Measurements from ENCODE around the gene ZFAND6.
A peak's percentile ranks its signal among the peaks of the same experiment; 100 is the strongest.
"Not testable (repeated sequence)": the region's sequence is repeated elsewhere in the genome, so short reads cannot be mapped to it uniquely, and the experiment has no call there.

ZFAND6 gene

DNA sequence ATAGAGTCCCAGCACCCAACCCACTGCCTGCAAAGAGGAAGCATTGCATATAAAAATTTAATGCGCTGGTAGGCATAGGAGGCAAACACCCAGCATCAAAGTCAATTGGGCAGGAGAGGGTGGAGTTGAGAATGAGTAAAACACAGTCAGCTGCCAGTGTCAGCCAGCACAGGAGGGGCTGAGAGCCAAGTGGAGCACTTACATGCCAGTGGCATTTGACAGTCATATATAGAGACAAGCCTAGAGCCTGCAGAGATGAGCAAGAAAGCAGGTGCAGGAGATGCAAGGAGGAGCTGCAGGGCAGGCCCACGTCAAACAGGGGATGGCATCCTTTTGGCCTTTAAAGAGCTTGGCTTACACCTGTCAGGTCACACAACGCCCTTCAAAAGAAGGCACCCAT, 27.6 kb upstream of the ZFAND6 start:
- Mint-ChIP-seq H3K4me3 (peak overlapping the region; percentile 40), H3K9me3 (no peaks in the 10 kb centered on the region), H3K4me1 (peaks cover 27% of the 10 kb centered on the region), H3K36me3 (no peaks in the 10 kb centered on the region), H3K27ac (peak overlapping the region; percentile 74)
- DNase-seq (ENCODE audit: low spot score in 2 of 2) (peak in 1 of 2 donors; percentile 59), ATAC-seq (peak; percentile 84)

DNA sequence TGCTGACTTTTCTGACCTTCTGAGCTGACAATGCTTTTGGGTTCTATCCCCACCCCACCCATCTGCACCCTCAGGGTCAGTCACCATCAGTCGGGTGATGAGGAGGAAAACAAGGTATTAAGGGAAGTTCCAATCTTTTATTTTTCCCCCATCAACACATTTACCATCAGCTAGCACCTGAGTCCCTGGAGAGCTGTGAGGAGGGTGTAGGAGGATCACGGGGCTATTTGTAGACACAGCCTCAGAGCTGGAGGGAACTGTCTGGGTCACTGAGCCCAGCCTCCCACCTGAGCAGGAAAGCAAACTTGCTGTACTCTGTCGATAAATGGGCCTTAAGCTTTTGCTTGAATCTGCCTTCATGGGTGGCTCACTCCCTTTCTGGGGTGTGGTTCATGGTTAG, 24.8 kb upstream of the ZFAND6 start:
- Mint-ChIP-seq H3K9me3 (no peaks in the 10 kb centered on the region), H3K27ac (peak overlapping the region; percentile 11), H3K4me3 (no peak overlapping the region), H3K36me3 (no peaks in the 10 kb centered on the region), H3K4me1 (peaks cover 27% of the 10 kb centered on the region)
- no peak for DNase-seq (ENCODE audit: low spot score in 2 of 2)
- ATAC-seq, result no peak

DNA sequence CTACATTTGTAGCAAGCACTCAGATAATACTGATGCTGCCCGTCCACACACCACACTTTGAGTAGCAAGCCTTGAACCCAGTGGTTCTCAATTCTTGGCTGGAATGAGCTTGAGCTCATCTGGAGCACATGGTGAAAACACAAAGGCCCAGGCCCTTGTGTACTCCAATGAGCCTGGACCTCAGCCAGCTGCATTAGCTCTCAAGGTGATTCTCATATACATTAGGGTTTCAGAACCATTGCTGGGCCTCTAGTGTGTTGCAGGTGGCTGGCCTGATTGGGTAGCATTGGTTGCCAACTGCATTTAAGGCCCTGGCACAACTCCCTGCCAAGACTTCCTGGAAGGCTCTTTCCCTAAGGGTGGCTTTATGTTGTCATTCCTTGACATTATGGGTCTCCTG, 23.4 kb upstream of the ZFAND6 start:
- no peak for DNase-seq (ENCODE audit: low spot score in 2 of 2)
- no peak for ATAC-seq
- H3K27ac Mint-ChIP-seq, result no peak overlapping the region
- H3K36me3 Mint-ChIP-seq, result no peaks in the 10 kb centered on the region
- no peaks in the 10 kb centered on the region for H3K9me3 Mint-ChIP-seq
- H3K4me1 Mint-ChIP-seq, result peaks cover 27% of the 10 kb centered on the region
- no peak overlapping the region for H3K4me3 Mint-ChIP-seq

DNA sequence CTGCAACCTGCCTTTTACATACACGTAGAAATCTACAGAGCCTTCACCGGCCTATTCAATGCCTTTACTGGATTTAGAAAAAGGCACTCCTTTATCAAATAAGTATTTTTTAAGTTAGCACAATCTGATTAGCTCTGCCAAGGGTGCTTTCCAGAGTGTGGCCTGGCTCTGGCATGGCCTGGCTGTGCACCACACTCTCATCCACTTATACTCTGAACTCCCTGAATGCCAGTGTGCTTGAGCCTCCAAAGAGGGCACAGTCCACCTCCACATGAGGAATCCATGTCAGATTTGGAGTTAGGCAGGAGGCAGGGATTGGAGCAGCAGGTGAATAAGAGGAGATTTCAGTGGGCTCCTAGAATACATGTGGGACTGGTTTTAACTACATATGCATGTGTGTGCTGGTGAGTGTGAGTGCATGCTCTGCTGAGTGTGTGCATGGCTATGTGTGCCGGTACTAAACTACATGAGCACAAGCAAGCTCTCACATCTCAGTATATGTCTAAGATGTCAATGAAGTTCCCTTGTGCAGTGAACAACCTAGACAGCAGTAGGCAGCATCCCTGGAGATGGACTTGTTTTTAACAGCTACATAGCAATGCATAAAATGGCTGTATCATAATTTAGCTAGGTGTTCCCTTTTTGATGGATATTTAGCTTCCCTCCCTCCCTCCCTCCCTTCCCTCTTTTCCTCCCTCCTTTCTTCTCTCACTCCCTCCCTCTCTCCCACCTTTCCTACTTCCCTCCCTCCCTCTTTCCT, 17.8 kb upstream of the ZFAND6 start:
- no peak for DNase-seq (ENCODE audit: low spot score in 2 of 2)
- no peaks in the 10 kb centered on the region for H3K9me3 Mint-ChIP-seq
- no peak for ATAC-seq
- no peaks in the 10 kb centered on the region for H3K4me1 Mint-ChIP-seq
- no peak overlapping the region for H3K4me3 Mint-ChIP-seq
- no peaks in the 10 kb centered on the region for H3K36me3 Mint-ChIP-seq
- no peak overlapping the region for H3K27ac Mint-ChIP-seq

DNA sequence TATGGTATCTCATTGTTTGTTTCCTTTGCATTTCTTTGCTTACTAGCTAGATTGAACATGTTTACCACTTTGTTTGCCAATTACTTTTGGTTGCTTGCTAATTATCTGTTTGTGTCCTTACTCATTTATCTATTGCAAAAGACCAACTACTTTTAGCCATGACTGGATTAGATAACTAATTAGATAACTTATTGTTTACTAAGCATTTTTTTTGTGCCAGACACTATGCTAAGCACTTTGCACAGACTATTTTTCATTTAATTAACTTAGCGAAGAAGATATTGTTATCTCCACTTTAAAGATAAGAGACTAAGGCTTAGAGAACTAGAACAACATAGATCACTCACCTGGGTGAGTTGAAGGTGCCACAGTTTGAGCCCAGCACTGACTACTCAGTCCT, 16.9 kb upstream of the ZFAND6 start:
- ATAC-seq, result no peak
- H3K4me3 Mint-ChIP-seq, result no peak overlapping the region

DNA sequence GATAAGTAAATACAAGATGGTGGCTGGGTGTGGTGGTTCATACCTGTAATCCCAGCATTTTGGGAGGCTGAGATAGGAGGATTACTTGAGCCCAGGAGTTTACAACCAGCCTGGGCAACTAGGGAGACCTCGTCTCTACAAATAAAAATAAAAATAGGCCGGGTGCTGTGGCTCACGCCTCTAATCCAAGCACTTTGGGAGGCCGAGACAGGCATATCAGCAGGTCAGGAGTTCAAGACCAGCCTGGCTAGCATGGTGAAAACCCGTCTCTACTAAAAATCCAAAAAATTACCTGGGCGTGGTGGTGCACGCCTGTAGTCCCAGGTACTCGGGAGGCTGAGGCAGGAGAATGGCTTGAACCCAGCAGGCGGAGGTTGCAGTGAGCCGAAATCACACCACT, 14.3 kb upstream of the ZFAND6 start:
- not testable (repeated sequence) for H3K36me3 Mint-ChIP-seq; ATAC-seq; H3K9me3 Mint-ChIP-seq; DNase-seq (ENCODE audit: low spot score in 2 of 2); H3K4me1 Mint-ChIP-seq; H3K4me3 Mint-ChIP-seq; H3K27ac Mint-ChIP-seq

More for the DNA sequence above, 16.9 kb upstream of the ZFAND6 start:
- DNase-seq (ENCODE audit: low spot score in 2 of 2), result no peak
- no peaks in the 10 kb centered on the region for H3K4me1 Mint-ChIP-seq
- no peaks in the 10 kb centered on the region for H3K36me3 Mint-ChIP-seq
- H3K9me3 Mint-ChIP-seq, result no peaks in the 10 kb centered on the region
- H3K27ac Mint-ChIP-seq, result no peak overlapping the region

DNA sequence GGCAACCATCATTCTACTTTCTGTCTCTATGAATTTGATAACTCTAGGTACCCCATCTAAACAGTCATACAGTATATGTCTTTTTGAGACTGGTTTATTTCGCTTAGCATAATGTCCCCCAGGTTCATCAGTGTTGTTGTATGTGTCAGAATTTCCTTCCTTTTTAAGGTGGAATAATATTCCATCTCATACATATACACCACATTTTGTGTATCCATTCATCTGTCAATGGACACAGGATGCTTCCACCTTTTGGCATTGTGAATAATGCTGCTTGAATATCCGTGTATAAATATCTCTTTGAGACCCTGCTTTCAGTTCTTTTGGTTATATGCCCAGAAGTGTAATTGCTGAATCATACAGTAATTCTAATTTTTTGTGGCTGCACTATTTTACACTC, 10.4 kb upstream of the ZFAND6 start:
- H3K4me3 Mint-ChIP-seq, result no peak overlapping the region
- no peak overlapping the region for H3K27ac Mint-ChIP-seq
- no peaks in the 10 kb centered on the region for H3K4me1 Mint-ChIP-seq
- DNase-seq (ENCODE audit: low spot score in 2 of 2) (peak in 1 of 2 donors; percentile 10), ATAC-seq (no peak)
- H3K9me3 Mint-ChIP-seq, result no peaks in the 10 kb centered on the region
- no peaks in the 10 kb centered on the region for H3K36me3 Mint-ChIP-seq

DNA sequence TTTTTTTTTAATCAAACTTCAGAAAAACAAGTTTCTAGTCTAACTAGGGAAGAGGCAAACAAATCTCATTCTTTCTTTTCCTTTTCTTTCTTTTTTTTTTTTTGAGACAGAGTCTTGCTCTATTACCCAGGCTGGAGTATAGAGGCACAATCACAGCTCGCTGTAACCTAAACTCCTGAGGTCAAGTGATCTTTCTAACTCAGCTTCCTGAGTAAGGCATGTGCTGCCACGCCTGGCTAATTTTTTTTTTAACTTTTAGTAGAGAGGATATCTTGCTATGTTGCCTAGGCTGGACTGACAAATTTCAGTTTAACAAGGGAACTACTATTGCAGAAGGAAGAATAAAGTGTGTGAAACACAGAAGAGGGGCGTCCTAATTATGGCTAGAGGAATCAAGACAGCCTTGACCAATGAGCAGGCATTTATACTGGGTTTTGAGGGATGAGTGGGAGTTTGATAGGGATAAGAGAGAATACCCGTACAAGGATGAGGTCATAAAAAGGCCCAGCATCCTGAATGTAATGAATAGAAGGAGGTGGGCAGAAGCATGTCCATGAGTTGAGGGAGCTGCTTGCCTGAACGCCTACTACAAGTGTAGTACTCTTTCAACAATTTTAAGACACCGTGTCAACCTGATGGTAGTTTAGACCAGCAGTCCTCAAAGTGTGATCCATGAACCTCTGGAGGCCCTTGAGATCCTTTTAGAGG, 6.7 kb upstream of the ZFAND6 start:
- no peak overlapping the region for H3K27ac Mint-ChIP-seq
- H3K9me3 Mint-ChIP-seq, result no peaks in the 10 kb centered on the region
- ATAC-seq (no peak), DNase-seq (ENCODE audit: low spot score in 2 of 2) (peak in 1 of 2 donors; percentile 23)
- H3K4me1 Mint-ChIP-seq, result peaks cover 5% of the 10 kb centered on the region
- no peak overlapping the region for H3K4me3 Mint-ChIP-seq
- no peaks in the 10 kb centered on the region for H3K36me3 Mint-ChIP-seq

DNA sequence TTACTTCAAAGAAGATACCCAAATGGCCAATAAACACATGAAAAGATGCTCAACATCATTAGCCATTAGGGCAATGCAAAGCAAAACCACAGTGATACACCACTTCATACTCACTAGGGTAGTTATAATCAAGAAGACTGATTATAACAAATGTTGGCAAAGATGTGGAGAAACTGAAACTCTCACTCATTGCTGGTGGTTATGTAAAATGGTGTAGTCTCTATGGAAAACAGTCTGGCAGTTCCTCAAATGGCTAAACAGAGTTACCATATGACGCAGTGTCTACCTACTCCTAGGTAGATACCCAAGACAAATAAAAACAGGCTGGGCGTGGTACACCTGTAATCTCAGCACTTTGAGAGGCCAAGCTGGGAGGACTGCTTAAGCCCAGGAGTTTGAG, 3.5 kb upstream of the ZFAND6 start:
- Mint-ChIP-seq H3K4me3 (no peak overlapping the region), H3K27ac (no peak overlapping the region), H3K9me3 (no peaks in the 10 kb centered on the region), H3K36me3 (peaks cover 11% of the 10 kb centered on the region), H3K4me1 (peaks cover 11% of the 10 kb centered on the region)
- DNase-seq (ENCODE audit: low spot score in 2 of 2) (no peak), ATAC-seq (no peak)

DNA sequence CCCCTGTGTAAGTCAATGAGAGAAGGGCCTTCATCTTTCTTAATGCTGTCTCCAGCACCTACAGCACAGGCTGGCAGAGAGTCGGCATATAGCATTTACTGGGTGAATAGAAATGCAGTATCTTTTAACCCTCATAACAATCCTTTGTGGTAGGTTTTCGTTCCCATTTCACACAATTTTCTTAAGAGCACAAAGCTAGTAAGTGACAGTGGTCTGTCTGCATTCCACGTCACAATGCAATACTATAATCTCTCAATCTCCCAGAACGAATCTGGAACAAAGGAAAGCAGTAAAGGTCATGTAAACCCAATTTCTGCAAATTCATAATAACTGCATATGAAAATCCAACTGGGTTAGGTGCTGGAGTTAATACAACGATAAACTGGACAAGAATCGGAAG, 1.4 kb upstream of the ZFAND6 start:
- no peak for DNase-seq (ENCODE audit: low spot score in 2 of 2)
- Mint-ChIP-seq H3K27ac (no peak overlapping the region), H3K36me3 (peaks cover 11% of the 10 kb centered on the region), H3K4me1 (peaks cover 30% of the 10 kb centered on the region), H3K9me3 (no peaks in the 10 kb centered on the region), H3K4me3 (peak overlapping the region; percentile 92)
- no peak for ATAC-seq

DNA sequence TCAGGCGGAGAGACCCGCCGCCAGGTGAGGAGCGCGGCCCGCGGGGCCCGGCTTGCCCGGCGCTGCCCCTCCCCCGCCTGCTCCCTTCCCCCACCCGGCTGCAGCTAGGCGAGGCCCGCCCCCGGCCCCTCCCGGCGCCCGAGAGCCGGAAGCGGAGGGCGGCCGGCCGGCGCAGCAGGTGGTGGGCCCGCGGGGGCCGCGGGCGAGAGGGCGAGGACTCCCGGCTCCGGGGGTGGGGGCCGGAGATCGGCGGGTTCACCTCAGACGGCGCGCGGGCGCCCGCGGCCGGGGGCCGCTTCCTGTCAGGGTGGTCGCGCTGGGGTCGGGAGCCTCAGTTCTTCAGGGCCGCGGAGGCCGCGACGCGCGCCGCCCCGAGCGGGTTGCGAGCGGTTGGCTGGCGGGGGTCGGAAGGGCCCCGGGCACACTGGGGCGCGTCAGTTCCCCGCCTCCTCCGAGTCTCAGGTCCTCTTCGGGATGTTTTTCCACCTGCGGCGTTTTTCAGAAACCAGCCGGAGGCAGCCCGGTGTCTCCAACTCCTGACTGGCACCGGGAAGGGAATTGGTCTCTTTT, 395 bp downstream of the ZFAND6 start:
- Mint-ChIP-seq H3K9me3 (no peaks in the 10 kb centered on the region), H3K27ac (peak overlapping the region; percentile 93), H3K4me1 (peaks cover 31% of the 10 kb centered on the region), H3K4me3 (peak overlapping the region; percentile 92), H3K36me3 (peaks cover 11% of the 10 kb centered on the region)
- DNase-seq (ENCODE audit: low spot score in 2 of 2), result no peak
- ATAC-seq, result peak; percentile 80

DNA sequence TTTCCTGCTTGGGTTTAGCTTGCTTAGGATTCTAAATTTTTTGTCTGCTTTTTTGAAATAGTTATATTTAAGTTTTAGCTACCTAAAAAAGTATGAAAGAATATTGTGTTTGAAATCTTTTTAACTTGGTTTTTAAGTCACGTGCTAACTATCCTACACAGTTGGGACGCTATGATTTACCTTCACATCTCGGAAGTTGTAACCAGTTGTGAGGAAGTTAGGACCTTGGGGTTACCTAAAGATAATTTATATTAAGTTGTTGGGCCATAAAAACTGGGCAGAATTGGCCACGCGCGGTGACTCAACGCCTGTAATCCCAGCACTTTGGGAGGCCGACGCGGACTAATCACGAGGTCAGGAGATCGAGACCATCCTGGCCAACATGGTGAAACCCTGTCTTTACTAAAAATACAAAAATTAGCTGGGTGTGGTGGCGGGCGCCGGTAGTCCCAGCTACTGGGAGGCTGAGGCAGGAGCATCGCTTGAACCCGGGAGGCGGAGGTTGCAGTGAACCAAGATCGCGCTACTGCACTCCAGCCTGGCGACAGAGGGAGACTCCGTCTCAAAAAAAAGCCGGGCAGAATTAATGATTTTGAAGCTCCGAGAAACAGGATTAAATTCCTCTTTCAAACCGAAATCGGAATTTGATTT, 1.0 kb downstream of the ZFAND6 start:
- ATAC-seq, result no peak
- H3K36me3 Mint-ChIP-seq, result peaks cover 11% of the 10 kb centered on the region
- no peaks in the 10 kb centered on the region for H3K9me3 Mint-ChIP-seq
- DNase-seq (ENCODE audit: low spot score in 2 of 2), result peak; percentile 6 to 55
- peak overlapping the region; percentile 93 for H3K27ac Mint-ChIP-seq
- H3K4me1 Mint-ChIP-seq, result peaks cover 36% of the 10 kb centered on the region
- H3K4me3 Mint-ChIP-seq, result peak overlapping the region; percentile 92

DNA sequence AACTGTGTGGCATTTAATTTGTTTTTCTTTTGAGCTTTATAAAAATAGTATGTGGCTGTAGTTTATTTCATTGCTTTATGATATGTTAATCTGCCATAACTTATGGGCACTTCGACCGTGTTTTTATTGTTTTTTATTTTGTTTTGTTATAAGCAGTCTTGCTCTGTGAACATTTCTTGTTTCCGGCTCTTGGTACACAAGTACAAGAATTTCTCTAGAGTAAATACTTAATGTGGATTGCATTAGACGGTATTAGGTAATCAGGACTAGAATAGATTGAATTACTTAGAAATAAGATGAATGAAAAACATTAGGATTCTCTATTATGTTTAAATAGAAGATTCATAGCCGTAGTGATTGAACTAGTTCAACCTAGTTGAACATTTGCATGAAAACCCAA, 2.1 kb downstream of the ZFAND6 start:
- ATAC-seq, result no peak
- DNase-seq (ENCODE audit: low spot score in 2 of 2), result no peak
- Mint-ChIP-seq H3K9me3 (no peaks in the 10 kb centered on the region), H3K36me3 (peaks cover 11% of the 10 kb centered on the region), H3K4me3 (peak overlapping the region; percentile 92), H3K4me1 (peaks cover 31% of the 10 kb centered on the region), H3K27ac (no peak overlapping the region)

DNA sequence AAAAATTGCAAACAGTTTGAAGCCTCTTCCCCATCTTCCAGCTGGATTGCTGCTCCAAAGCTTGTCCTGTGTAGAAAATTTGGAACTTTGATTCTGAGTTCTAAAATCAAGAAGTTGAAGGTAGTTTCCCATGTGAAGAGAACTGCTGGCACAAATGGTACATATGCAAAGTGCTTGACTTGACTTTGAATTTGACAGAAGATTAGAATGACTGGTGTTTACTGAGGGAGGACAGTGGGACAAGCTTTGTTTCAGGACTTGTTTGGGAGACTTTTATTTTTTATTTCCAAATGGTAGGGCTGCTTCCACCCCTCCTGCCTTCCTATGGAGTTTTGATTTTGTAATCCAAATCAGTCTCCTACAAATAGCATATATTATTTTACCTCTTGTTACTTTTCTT, 7.4 kb downstream of the ZFAND6 start:
- Mint-ChIP-seq H3K4me1 (peaks cover 41% of the 10 kb centered on the region), H3K9me3 (no peaks in the 10 kb centered on the region), H3K4me3 (no peak overlapping the region), H3K27ac (no peak overlapping the region), H3K36me3 (no peaks in the 10 kb centered on the region)
- DNase-seq (ENCODE audit: low spot score in 2 of 2) (no peak), ATAC-seq (no peak)

DNA sequence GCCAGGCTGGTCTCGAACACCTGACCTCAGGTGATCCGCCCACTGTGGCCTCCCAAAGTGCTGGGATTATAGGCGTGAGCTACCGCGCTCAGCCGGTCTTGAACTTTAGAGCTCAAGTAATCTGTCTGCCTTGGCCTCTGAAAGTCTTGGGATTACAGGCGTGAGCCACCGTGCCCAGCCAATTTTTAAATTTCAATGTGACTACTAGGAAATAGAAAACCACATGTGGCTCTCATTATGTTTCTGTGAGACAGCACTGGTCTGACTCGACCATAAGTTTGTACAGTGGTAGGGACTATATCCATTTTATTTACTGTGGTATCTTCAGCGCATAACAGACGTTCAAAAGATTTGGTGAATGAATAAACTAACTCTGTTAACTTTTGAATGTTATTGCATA, 9.1 kb downstream of the ZFAND6 start:
- DNase-seq (ENCODE audit: low spot score in 2 of 2) (peak in 1 of 2 donors; percentile 61), ATAC-seq (peak; percentile 91)
- no peaks in the 10 kb centered on the region for H3K36me3 Mint-ChIP-seq
- peak overlapping the region; percentile 24 for H3K4me3 Mint-ChIP-seq
- H3K9me3 Mint-ChIP-seq, result no peaks in the 10 kb centered on the region
- no peak overlapping the region for H3K27ac Mint-ChIP-seq
- peaks cover 28% of the 10 kb centered on the region for H3K4me1 Mint-ChIP-seq

Measured in stimulated activated effector memory CD8-positive, alpha-beta T cell treated with anti-CD3 and anti-CD28 coated beads, Interleukin-12 subunit alpha, Interleukin-12 subunit beta, amount 100 ng/mL, for 72 hours (primary cell).